ENCODE data around the gene RPL18. TPM values are rescaled to one million over a fixed set of nuclear protein-coding genes. Genes with fewer than 3 reads are reported as not detected.

Gene RPL18
- total RNA-seq, 3 donors from 2014 or later (not counting 1 experiment from before 2014, with no cell fraction given): 900 to 1,086 (median 1,066) TPM

GRCh38 chr19:48613024-48613851 is 5.7 kb downstream of the RPL18 start:
- Mint-ChIP-seq H3K36me3 (no peaks in the 10 kb centered on the region), H3K9me3 (no peaks in the 10 kb centered on the region), H3K4me3 (no peak overlapping the region), H3K27me3 (ENCODE audit: low read depth in 2 of 2) (no peaks in the 10 kb centered on the region), H3K4me1 (peaks cover 15 to 24% of the 10 kb centered on the region in 2 donors), H3K27ac (peak overlapping the region in 1 of 2 donors; percentile 59)
- intact Hi-C loops (cut with micrococcal nuclease): no loop called here
- H3K27me3 ChIP-seq (ENCODE audit: control insufficient read depth, insufficient read depth, low read length): no peaks in the 10 kb centered on the region
- no peak for DNase-seq
- ATAC-seq: peak in 1 of 3 donors; percentile 7
- TF ChIP-seq CTCF (IDR thresholded peaks at IDR 0.05): no peak
- WGBS (ENCODE audit: insufficient coverage): 90% methylated on average over 39 of the region's 39 CpGs
- H3K27ac ChIP-seq (ENCODE audit: low read length): no peak overlapping the region
- H3K9me3 ChIP-seq (ENCODE audit: control insufficient read depth, insufficient read depth, low read length): no peaks in the 10 kb centered on the region
- peaks cover 28% of the 10 kb centered on the region for H3K4me1 ChIP-seq (ENCODE audit: control insufficient read depth, insufficient read depth, low read length)
- no peak overlapping the region for H3K4me3 ChIP-seq (ENCODE audit: low read length)
- peaks cover 33% of the 10 kb centered on the region for H3K36me3 ChIP-seq (ENCODE audit: control insufficient read depth, insufficient read depth, low read length)

- Histone ChIP-seq H3K27ac (ENCODE audit: low read length) (no peak overlapping the region), H3K4me1 (ENCODE audit: control insufficient read depth, insufficient read depth, low read length) (peaks cover 15% of the 10 kb centered on the region), H3K9me3 (ENCODE audit: control insufficient read depth, insufficient read depth, low read length) (no peaks in the 10 kb centered on the region), H3K36me3 (ENCODE audit: control insufficient read depth, insufficient read depth, low read length) (peaks cover 23% of the 10 kb centered on the region), H3K4me3 (ENCODE audit: low read length) (no peak overlapping the region), H3K27me3 (ENCODE audit: control insufficient read depth, insufficient read depth, low read length) (no peaks in the 10 kb centered on the region)
- DNase-seq: no peak
- intact Hi-C loops (cut with micrococcal nuclease): no loop called here
- TF ChIP-seq CTCF (IDR thresholded peaks at IDR 0.05): no peak
- H3K36me3 Mint-ChIP-seq: no peaks in the 10 kb centered on the region
- peaks cover 1 to 12% of the 10 kb centered on the region in 2 donors for H3K4me1 Mint-ChIP-seq
- no peak overlapping the region for H3K27ac Mint-ChIP-seq
- H3K27me3 Mint-ChIP-seq (ENCODE audit: low read depth in 2 of 2): no peaks in the 10 kb centered on the region
- H3K9me3 Mint-ChIP-seq: no peaks in the 10 kb centered on the region
- H3K4me3 Mint-ChIP-seq: no peak overlapping the region
- 96% methylated on average over 14 of the region's 14 CpGs for WGBS (ENCODE audit: insufficient coverage)
- ATAC-seq: no peak
Measured at GRCh38 chr19:48611872-48612271, 7.1 kb downstream of the RPL18 start.

GRCh38 chr19:48609571-48610108 is 9.3 kb downstream of the RPL18 start:
- H3K9me3 Mint-ChIP-seq: no peaks in the 10 kb centered on the region
- Histone ChIP-seq H3K4me3 (ENCODE audit: low read length) (no peak overlapping the region), H3K9me3 (ENCODE audit: control insufficient read depth, insufficient read depth, low read length) (no peaks in the 10 kb centered on the region), H3K27ac (ENCODE audit: low read length) (no peak overlapping the region), H3K27me3 (ENCODE audit: control insufficient read depth, insufficient read depth, low read length) (no peaks in the 10 kb centered on the region), H3K36me3 (ENCODE audit: control insufficient read depth, insufficient read depth, low read length) (peaks cover under 1% of the 10 kb centered on the region), H3K4me1 (ENCODE audit: control insufficient read depth, insufficient read depth, low read length) (peaks cover 4% of the 10 kb centered on the region)
- ATAC-seq (no peak), DNase-seq (no peak)
- H3K27ac Mint-ChIP-seq: no peak overlapping the region
- H3K27me3 Mint-ChIP-seq (ENCODE audit: low read depth in 2 of 2): no peaks in the 10 kb centered on the region
- H3K4me3 Mint-ChIP-seq: no peak overlapping the region
- 96% methylated on average over 20 of the region's 20 CpGs for WGBS (ENCODE audit: insufficient coverage)
- intact Hi-C loops (cut with micrococcal nuclease): no loop called here
- TF ChIP-seq CTCF (IDR thresholded peaks at IDR 0.05): no peak
- no peaks in the 10 kb centered on the region for H3K36me3 Mint-ChIP-seq
- H3K4me1 Mint-ChIP-seq: peaks cover 0 to 4% of the 10 kb centered on the region in 2 donors

Data from natural killer cell (primary cell).